ENCODE data around the gene TNNC1. TPM values are rescaled to one million over a fixed set of nuclear protein-coding genes. Genes with fewer than 3 reads are reported as not detected.

TNNC1 gene
- polyA plus RNA-seq, 1 donor: 467 TPM

Other genes starting within 250 kb of the TNNC1 start
- 0.28 TPM for gene TLR9, start 228.4 kb downstream of the TNNC1 start, polyA plus RNA-seq (ENCODE audit: insufficient read length)
- gene TWF2, start 214.9 kb downstream of the TNNC1 start, polyA plus RNA-seq (ENCODE audit: insufficient read length): 30.0 TPM
- gene PPM1M, start 208.3 kb downstream of the TNNC1 start, polyA plus RNA-seq (ENCODE audit: insufficient read length): 15.9 TPM
- gene WDR82, start 175.4 kb downstream of the TNNC1 start, polyA plus RNA-seq (ENCODE audit: insufficient read length): 86.0 TPM
- gene GLYCTK, start 166.2 kb downstream of the TNNC1 start, polyA plus RNA-seq (ENCODE audit: insufficient read length): 3.8 TPM
- gene DNAH1, start 137.7 kb downstream of the TNNC1 start, polyA plus RNA-seq (ENCODE audit: insufficient read length): 6.2 TPM
- gene BAP1, start 44.0 kb downstream of the TNNC1 start, polyA plus RNA-seq (ENCODE audit: insufficient read length): 56.1 TPM
- 9.7 TPM for gene PHF7, start 43.4 kb downstream of the TNNC1 start, polyA plus RNA-seq (ENCODE audit: insufficient read length)
- 18.7 TPM for gene SEMA3G, start 8.9 kb downstream of the TNNC1 start, polyA plus RNA-seq (ENCODE audit: insufficient read length)
- gene NISCH, start 1.6 kb upstream of the TNNC1 start, polyA plus RNA-seq (ENCODE audit: insufficient read length): 71.5 TPM
- 59.9 TPM for gene STAB1, start 41.3 kb upstream of the TNNC1 start, polyA plus RNA-seq (ENCODE audit: insufficient read length)
- gene NT5DC2, start 79.8 kb upstream of the TNNC1 start, polyA plus RNA-seq (ENCODE audit: insufficient read length): 78.3 TPM
- 12.2 TPM for gene UQCC5, start 82.6 kb upstream of the TNNC1 start, polyA plus RNA-seq (ENCODE audit: insufficient read length)
- 52.6 TPM for gene PBRM1, start 231.9 kb upstream of the TNNC1 start, polyA plus RNA-seq (ENCODE audit: insufficient read length)
- gene GNL3, start 232.0 kb upstream of the TNNC1 start, polyA plus RNA-seq (ENCODE audit: insufficient read length): 72.9 TPM

Measured in hindlimb muscle (tissue), 1 donor.